B cell (primary cell): ENCODE measurements around the gene SFT2D1. TPM values are rescaled to one million over a fixed set of nuclear protein-coding genes. Genes with fewer than 3 reads are reported as not detected.

Experiments
- ATAC-seq: fragments of 200-7000 bp; cut with Tn5 transposase; one replicate; pipeline ENCODE4 v1.10.0; 2021; ENCODE audit warnings: low read depth, mild to moderate bottlenecking, moderate number of reproducible peaks, moderate library complexity
- CTCF ChIA-PET: fragments of 350-600 bp; sonication (Branson Sonifier 250); formaldehyde crosslinking; loops from one replicate; lab custom pipeline; 2021; ENCODE audit warnings: antibody characterized with exemption, inconsistent platforms; lab: Charles Lee
- POLR2A ChIA-PET: fragments of 350-600 bp; sonication (Branson Sonifier 250); formaldehyde crosslinking; loops from one replicate; lab custom pipeline; 2021; ENCODE audit warnings: antibody characterized with exemption; lab: Charles Lee
- DNase-seq: peaks from one replicate; pipeline ENCODE4 v3.0.0; 2013
- H2AFZ ChIP-seq: 2 replicates; pipeline ENCODE4 v1.6.1; 2012; ENCODE audit warnings: mild to moderate bottlenecking, low read depth, low read length; ENCODE audit not compliant: insufficient read depth, poor library complexity, severe bottlenecking
- H3K27ac ChIP-seq, 2 donors: 1 replicate in 1 of 2; 2 replicates in 1 of 2; pipeline ENCODE4 v1.5.1; 2012 to 2013; ENCODE audit warnings: low read length in 2 of 2, mild to moderate bottlenecking in 2 of 2, moderate library complexity in 1 of 2
- H3K27me3 ChIP-seq, 4 experiments: fragments of 200-600 bp in 1 of 4; sonication (generic) in 1 of 4; replicated peaks in 1 of 4; 1 replicate in 2 of 4; 2 replicates in 2 of 4; pipeline versions ENCODE4 v1.6.1 to v1.7.0; 2013 to 2016; ENCODE audit warnings: low read length in 3 of 4, mild to moderate bottlenecking in 2 of 4, mixed read lengths in 1 of 4, moderate library complexity in 1 of 4; ENCODE audit not compliant: insufficient read depth in 4 of 4, control insufficient read depth in 3 of 4; ENCODE audit errors: control extremely low read depth in 1 of 4
- H3K36me3 ChIP-seq, 2 experiments: replicated peaks in 1 of 2; 1 replicate in 1 of 2; 2 replicates in 1 of 2; pipeline versions ENCODE4 v1.6.1 to v1.7.1; 2013; ENCODE audit warnings: low read length in 1 of 2; ENCODE audit not compliant: insufficient read depth in 2 of 2, control insufficient read depth in 1 of 2; ENCODE audit errors: control extremely low read depth in 1 of 2, extremely low read depth in 1 of 2
- H3K4me1 ChIP-seq, 2 donors: fragments of 200-600 bp in 1 of 2; sonication (generic) in 1 of 2; 1 replicate in 1 of 2; 2 replicates in 1 of 2; pipeline versions ENCODE4 v1.5.1 to v1.6.1; 2013 to 2017; ENCODE audit warnings: low read length in 2 of 2; ENCODE audit not compliant: control insufficient read depth in 2 of 2, insufficient read depth in 2 of 2
- H3K4me2 ChIP-seq: replicated peaks from 2 replicates; pipeline ENCODE3; 2012; ENCODE audit warnings: mild to moderate bottlenecking, low read depth, low read length; ENCODE audit not compliant: poor library complexity, severe bottlenecking
- H3K4me3 ChIP-seq, 5 experiments: fragments of 200-600 bp in 1 of 5; sonication (generic) in 1 of 5; 1 replicate in 3 of 5; 2 replicates in 2 of 5; pipeline versions ENCODE4 v1.5.1 to v1.7.0; 2011 to 2016; ENCODE audit warnings: low read length in 4 of 5, mild to moderate bottlenecking in 4 of 5, low read depth in 2 of 5, control low read depth in 1 of 5, moderate library complexity in 1 of 5; ENCODE audit not compliant: insufficient read depth in 1 of 5; ENCODE audit errors: control extremely low read depth in 1 of 5, extremely low read depth in 1 of 5
- H3K79me2 ChIP-seq: fragments of 200-600 bp; sonication (generic); one replicate; pipeline ENCODE4 v1.6.0; 2016; ENCODE audit warnings: low read length; ENCODE audit not compliant: control insufficient read depth, insufficient read depth
- H3K9ac ChIP-seq: fragments of 200-600 bp; sonication (generic); 2 replicates; pipeline ENCODE4 v1.6.1; 2017; ENCODE audit warnings: mild to moderate bottlenecking, low read length, moderate library complexity
- H3K9me3 ChIP-seq, 3 donors: one replicate each; pipeline versions ENCODE4 v1.6.1 to v1.7.1; 2013; ENCODE audit warnings: low read length in 2 of 3; ENCODE audit not compliant: control insufficient read depth in 2 of 3, insufficient read depth in 1 of 3; ENCODE audit errors: control extremely low read depth in 1 of 3
- H4K20me1 ChIP-seq: 2 replicates; pipeline ENCODE4 v1.6.0; 2012; ENCODE audit warnings: mild to moderate bottlenecking, low read length; ENCODE audit not compliant: insufficient read depth, control insufficient read depth, poor library complexity, severe bottlenecking
- H3K27ac Mint-ChIP-seq: one replicate; pipeline ENCODE4 v1.8.0; 2021; ENCODE audit warnings: mixed read lengths
- H3K27me3 Mint-ChIP-seq: one replicate; pipeline ENCODE4 v1.8.0; 2021; ENCODE audit warnings: mixed read lengths
- H3K4me1 Mint-ChIP-seq: one replicate; pipeline ENCODE4 v1.8.0; 2021; ENCODE audit warnings: mixed read lengths
- H3K4me3 Mint-ChIP-seq: one replicate; pipeline ENCODE4 v1.8.0; 2021; ENCODE audit warnings: mixed read lengths
- H3K9me3 Mint-ChIP-seq: one replicate; pipeline ENCODE4 v1.8.0; 2022; ENCODE audit warnings: mixed read lengths; ENCODE audit not compliant: insufficient read depth
- EZH2 ChIP-seq: IDR thresholded peaks from 2 replicates; pipeline ENCODE4 v1.6.1; 2012; ENCODE audit warnings: borderline replicate concordance, low read depth, mild to moderate bottlenecking, moderate library complexity, low read length; ENCODE audit not compliant: insufficient read depth, poor library complexity, severe bottlenecking
- WGBS: methylation state at CpG from one replicate; pipeline ENCODE4 v1.1.5; 2013; ENCODE audit warnings: missing lambda C conversion rate; ENCODE audit not compliant: insufficient coverage; 5-methylcytosine and 5-hydroxymethylcytosine counted together
- intact Hi-C: fragments of 100-400 bp; cut with micrococcal nuclease; formaldehyde crosslinking; loops from one replicate; pipeline ENCODE4 v1.10.0; 2022
- polyA plus RNA-seq: library from polyadenylated mRNA; depleted of rRNA; stranded (reverse); fragments of >200 nt; gene quantifications from 2 replicates; pipeline ENCODE4 v1.2.3, GENCODE V29; 2012
- total RNA-seq, 2 donors: library from RNA; stranded (reverse); fragments of 120-200 nt in 1 of 2; gene quantifications; 1 replicate in 1 of 2; 2 replicates in 1 of 2; pipeline versions ENCODE4 v1.2.3 to v1.2.4, GENCODE V29; 2013 to 2022
- TF ChIP-seq, protein P1 (sequence below): fragments of 200-600 bp; IDR thresholded peaks from one replicate; pipeline ENCODE4 v1.8.0; 2022; ENCODE audit warnings: antibody characterized with exemption, mild to moderate bottlenecking

SFT2D1 gene
- total and polyA plus RNA-seq, 2 donors (not counting 1 experiment from before 2014, with no cell fraction given): 38.2 to 59.0 TPM

DNA sequence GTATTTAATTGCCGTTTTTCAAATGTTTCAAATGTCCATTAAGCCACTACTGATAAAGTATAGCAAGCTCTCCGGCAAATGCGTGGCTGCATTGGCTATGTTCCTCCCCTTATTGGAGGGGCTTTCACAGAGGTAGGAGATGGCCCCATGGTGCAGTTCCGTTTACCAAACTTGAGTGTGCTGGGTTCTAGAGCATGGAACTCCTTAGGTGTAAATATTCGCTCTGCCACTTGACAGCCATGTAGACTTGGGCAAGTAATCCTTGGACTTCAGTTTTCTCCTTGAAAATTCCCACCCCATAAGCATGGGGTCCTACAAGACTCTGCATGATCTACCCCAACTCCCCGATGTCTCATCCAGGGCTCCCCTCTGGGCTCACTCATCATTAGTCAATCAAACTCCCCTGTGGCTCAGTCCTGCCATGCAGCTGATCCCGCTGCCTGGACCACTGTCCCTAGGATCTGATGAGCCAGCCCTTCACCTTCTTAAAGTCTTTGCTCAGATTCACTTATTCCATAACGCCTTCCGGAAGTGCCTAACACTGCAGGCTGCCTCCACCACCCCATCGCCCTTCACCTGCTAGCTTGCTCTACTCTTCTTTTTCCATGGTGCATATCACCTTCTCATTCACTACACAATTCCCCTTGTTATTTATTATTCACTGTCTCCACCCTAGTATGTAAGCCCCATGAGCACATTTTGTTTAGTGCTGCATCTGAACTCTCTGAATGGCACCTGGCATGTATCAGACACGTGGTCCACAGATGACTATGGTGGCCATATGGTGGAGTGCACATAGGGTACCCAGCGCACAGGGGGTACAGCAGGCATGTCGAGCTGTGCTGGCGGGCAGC is 52.9 kb downstream of the SFT2D1 start:
- Mint-ChIP-seq H3K27ac (no peak overlapping the region), H3K9me3 (no peaks in the 10 kb centered on the region), H3K27me3 (peaks cover 13% of the 10 kb centered on the region), H3K4me1 (peaks cover 21% of the 10 kb centered on the region), H3K4me3 (no peak overlapping the region)
- peaks cover 0 to 10% (median 0%) of the 10 kb centered on the region in 3 donors for H3K9me3 ChIP-seq
- WGBS: 95% methylated on average over 9 of the region's 14 CpGs
- H3K4me1 ChIP-seq: peaks cover 19 to 23% of the 10 kb centered on the region in 2 donors
- intact Hi-C loops: no loop called here
- H3K9ac ChIP-seq: no peak overlapping the region
- DNase-seq: no peak
- TF ChIP-seq, protein P1, sequence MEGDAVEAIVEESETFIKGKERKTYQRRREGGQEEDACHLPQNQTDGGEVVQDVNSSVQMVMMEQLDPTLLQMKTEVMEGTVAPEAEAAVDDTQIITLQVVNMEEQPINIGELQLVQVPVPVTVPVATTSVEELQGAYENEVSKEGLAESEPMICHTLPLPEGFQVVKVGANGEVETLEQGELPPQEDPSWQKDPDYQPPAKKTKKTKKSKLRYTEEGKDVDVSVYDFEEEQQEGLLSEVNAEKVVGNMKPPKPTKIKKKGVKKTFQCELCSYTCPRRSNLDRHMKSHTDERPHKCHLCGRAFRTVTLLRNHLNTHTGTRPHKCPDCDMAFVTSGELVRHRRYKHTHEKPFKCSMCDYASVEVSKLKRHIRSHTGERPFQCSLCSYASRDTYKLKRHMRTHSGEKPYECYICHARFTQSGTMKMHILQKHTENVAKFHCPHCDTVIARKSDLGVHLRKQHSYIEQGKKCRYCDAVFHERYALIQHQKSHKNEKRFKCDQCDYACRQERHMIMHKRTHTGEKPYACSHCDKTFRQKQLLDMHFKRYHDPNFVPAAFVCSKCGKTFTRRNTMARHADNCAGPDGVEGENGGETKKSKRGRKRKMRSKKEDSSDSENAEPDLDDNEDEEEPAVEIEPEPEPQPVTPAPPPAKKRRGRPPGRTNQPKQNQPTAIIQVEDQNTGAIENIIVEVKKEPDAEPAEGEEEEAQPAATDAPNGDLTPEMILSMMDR: no peak
- no peak for TF ChIP-seq EZH2
- H2AFZ ChIP-seq: no peak overlapping the region
- POLR2A ChIA-PET: interaction anchor here (0.8 kb wide), 1 partner anchor 69 kb away, joined by 3 read pairs; no protein-coding TSS in a partner anchor
- no peak overlapping the region for H3K27ac ChIP-seq
- no peaks in the 10 kb centered on the region for H3K79me2 ChIP-seq
- no peak overlapping the region for H3K4me2 ChIP-seq
- H3K27me3 ChIP-seq: no peaks in the 10 kb centered on the region
- H4K20me1 ChIP-seq: no peaks in the 10 kb centered on the region
- CTCF ChIA-PET: interaction anchor here (0.7 kb wide), 1 partner anchor 24 kb away, joined by 3 read pairs; no protein-coding TSS in a partner anchor
- no peak for ATAC-seq
- H3K4me3 ChIP-seq: no peak overlapping the region
- no peaks in the 10 kb centered on the region for H3K36me3 ChIP-seq

DNA sequence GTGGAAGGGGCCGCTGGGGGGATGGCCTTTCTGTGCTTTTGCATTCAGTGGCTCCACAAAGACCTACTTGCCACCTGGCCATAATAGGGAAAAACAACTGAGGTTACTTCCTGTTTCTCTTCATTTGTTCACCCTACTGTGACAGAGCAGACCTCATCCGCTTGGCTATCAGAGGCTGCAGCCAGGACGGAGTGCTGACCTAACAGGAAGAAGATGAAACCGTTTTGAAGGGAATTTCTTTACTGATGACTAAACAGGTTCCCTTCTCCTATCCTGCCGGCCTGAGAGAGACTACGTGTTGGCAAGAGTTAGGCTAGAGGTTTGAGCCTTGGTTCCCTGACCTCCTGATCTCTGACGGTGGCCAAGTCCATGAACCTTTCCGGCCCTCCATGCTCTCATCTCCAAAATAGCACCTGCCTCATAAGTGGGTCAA is 55.5 kb downstream of the SFT2D1 start:
- H3K4me1 Mint-ChIP-seq: peaks cover 19% of the 10 kb centered on the region
- TF ChIP-seq, protein P1: no peak
- TF ChIP-seq EZH2: no peak
- DNase-seq: peak; percentile 77
- H3K36me3 ChIP-seq: no peaks in the 10 kb centered on the region
- 0% methylated on average over 1 of the region's 8 CpGs for WGBS
- peak overlapping the region; percentile 70 for H3K4me2 ChIP-seq
- no peaks in the 10 kb centered on the region for H3K27me3 ChIP-seq
- no peaks in the 10 kb centered on the region for H3K79me2 ChIP-seq
- H2AFZ ChIP-seq: peak overlapping the region; percentile 44
- no peaks in the 10 kb centered on the region for H4K20me1 ChIP-seq
- peak; percentile 89 for ATAC-seq
- H3K4me3 Mint-ChIP-seq: peak overlapping the region; percentile 87
- CTCF ChIA-PET: interaction anchor here (1.0 to 1.4 kb wide), 3 partner anchors 11 to 112 kb away, joined by 3 read pairs; no protein-coding TSS in a partner anchor
- no peaks in the 10 kb centered on the region for H3K9me3 Mint-ChIP-seq
- H3K4me3 ChIP-seq: peak overlapping the region in 3 of 5 experiments; percentile 7 to 27 (median 20)
- intact Hi-C loops: loop anchor here (2.0 kb wide), 1 partner anchor 56 kb away; the partner anchor contains the start of gene SFT2D1
- H3K27ac ChIP-seq: peak overlapping the region; percentile 65 to 66
- peak overlapping the region; percentile 93 for H3K27ac Mint-ChIP-seq
- H3K9me3 ChIP-seq: peaks cover 0 to 10% (median 0%) of the 10 kb centered on the region in 3 donors
- H3K9ac ChIP-seq: peak overlapping the region; percentile 42
- peaks cover 19 to 21% of the 10 kb centered on the region in 2 donors for H3K4me1 ChIP-seq
- H3K27me3 Mint-ChIP-seq: peaks cover 10% of the 10 kb centered on the region
- POLR2A ChIA-PET: no interaction called here
